ENCODE measurements around the gene ASTN2.

DNA sequence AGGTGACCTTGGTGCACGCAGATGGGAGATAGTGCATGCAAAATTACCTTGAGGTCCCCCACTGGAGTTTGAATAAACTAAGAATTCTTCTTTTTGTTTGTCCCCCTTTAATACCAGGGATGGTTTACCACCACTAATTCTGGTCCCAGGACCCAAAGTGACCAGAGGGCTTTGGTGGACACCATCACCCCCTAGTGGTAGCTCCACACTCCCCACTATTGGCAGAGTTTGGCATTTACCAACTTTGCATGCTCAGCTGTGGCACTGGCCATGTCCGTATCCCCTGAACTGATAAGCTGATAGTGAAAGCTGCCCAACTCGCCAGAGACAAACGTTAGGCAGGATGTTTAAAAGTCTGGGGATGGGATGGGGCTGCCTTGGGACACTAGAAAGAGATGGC lies 3.3 kb downstream of the ASTN2 start:
- TF ChIP-seq YY1 (IDR thresholded peaks at IDR 0.05; ENCODE audit: insufficient read depth, insufficient read length) (no peak), ZNF274 (IDR thresholded peaks at IDR 0.05; ENCODE audit: low read depth, low read length) (no peak)

Measured in NT2/D1 (cell line).